ENCODE data around the gene MRTFA.
"Not testable (repeated sequence)": the region's sequence is repeated elsewhere in the genome, so short reads cannot be mapped to it uniquely, and the experiment has no call there.

Gene MRTFA

GRCh38 chr22:40636380-40637182 is at the start of gene MRTFA:
Gene MRTFA (minus strand): TSS chr22:40636719.
- H3K4me3 ChIP-seq (ENCODE audit: low read depth in 1 of 2, low read length in 2 of 2), result peak within 1 kb of the TSS; percentile 86 to 90
- peak within 1 kb of the TSS; percentile 94 for H3K27ac ChIP-seq (ENCODE audit: low read length)
- no peaks in the 10 kb centered on the region for H3K27me3 ChIP-seq (ENCODE audit: low read depth, low read length)
- no peaks in the 10 kb centered on the region for H3K9me3 ChIP-seq (ENCODE audit: control insufficient read depth in 1 of 2, low read length in 2 of 2)
- H3K36me3 ChIP-seq (ENCODE audit: control insufficient read depth in 1 of 2, insufficient read depth in 2 of 2, low read length in 2 of 2), result no peaks in the 10 kb centered on the region
- H3K4me1 ChIP-seq (ENCODE audit: control insufficient read depth in 1 of 2, insufficient read depth in 2 of 2, low read length in 2 of 2), result peaks cover 0 to 21% of the 10 kb centered on the region in 2 donors

DNA sequence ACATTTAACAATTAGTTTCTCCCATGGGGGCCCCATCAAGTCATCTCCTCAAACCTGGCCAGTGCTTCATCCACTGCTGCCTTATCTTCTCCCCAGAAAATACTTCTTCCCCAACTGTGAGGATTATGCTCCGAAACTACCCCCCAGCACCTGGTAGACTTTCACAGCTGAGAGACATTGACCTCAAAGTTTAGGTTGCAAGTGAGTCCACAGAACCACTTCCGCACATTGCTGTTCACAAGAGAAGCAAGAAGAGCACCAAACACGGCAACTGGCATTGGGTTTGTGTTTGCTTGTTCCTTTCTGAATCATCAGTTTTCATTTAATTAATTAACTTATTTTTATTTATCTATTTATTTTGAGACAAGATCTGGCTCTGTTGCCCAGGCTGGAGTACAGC is 48.9 kb upstream of the MRTFA start:
- no peaks in the 10 kb centered on the region for H3K36me3 ChIP-seq (ENCODE audit: control insufficient read depth in 1 of 2, insufficient read depth in 2 of 2, low read length in 2 of 2)
- no peak overlapping the region for H3K27ac ChIP-seq (ENCODE audit: low read length)
- no peak overlapping the region for H3K4me3 ChIP-seq (ENCODE audit: low read depth in 1 of 2, low read length in 2 of 2)
- no peaks in the 10 kb centered on the region for H3K9me3 ChIP-seq (ENCODE audit: control insufficient read depth in 1 of 2, low read length in 2 of 2)
- H3K27me3 ChIP-seq (ENCODE audit: low read depth, low read length), result peaks cover 3% of the 10 kb centered on the region
- peaks cover 0 to 4% of the 10 kb centered on the region in 2 donors for H3K4me1 ChIP-seq (ENCODE audit: control insufficient read depth in 1 of 2, insufficient read depth in 2 of 2, low read length in 2 of 2)

- H3K4me3 ChIP-seq (ENCODE audit: low read depth in 1 of 2, low read length in 2 of 2), result no peak overlapping the region
Observed at GRCh38 chr22:40684728-40685127, 48.2 kb upstream of the MRTFA start.

DNA sequence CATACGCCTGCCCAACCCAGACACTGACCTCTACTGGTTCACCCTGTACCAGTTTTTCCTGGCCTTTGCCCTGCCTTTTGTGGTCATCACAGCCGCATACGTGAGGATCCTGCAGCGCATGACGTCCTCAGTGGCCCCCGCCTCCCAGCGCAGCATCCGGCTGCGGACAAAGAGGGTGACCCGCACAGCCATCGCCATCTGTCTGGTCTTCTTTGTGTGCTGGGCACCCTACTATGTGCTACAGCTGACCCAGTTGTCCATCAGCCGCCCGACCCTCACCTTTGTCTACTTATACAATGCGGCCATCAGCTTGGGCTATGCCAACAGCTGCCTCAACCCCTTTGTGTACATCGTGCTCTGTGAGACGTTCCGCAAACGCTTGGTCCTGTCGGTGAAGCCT is 44.9 kb upstream of the MRTFA start:
- Histone ChIP-seq H3K27ac (ENCODE audit: low read length) (no peak overlapping the region), H3K4me1 (ENCODE audit: control insufficient read depth in 1 of 2, insufficient read depth in 2 of 2, low read length in 2 of 2) (peaks cover 0 to 21% of the 10 kb centered on the region in 2 donors), H3K36me3 (ENCODE audit: control insufficient read depth in 1 of 2, insufficient read depth in 2 of 2, low read length in 2 of 2) (no peaks in the 10 kb centered on the region), H3K9me3 (ENCODE audit: control insufficient read depth in 1 of 2, low read length in 2 of 2) (no peaks in the 10 kb centered on the region), H3K4me3 (ENCODE audit: low read depth in 1 of 2, low read length in 2 of 2) (no peak overlapping the region), H3K27me3 (ENCODE audit: low read depth, low read length) (peaks cover 16% of the 10 kb centered on the region)

More at GRCh38 chr22:40684728-40685127, 48.2 kb upstream of the MRTFA start:
- Histone ChIP-seq H3K4me1 (ENCODE audit: control insufficient read depth in 1 of 2, insufficient read depth in 2 of 2, low read length in 2 of 2) (peaks cover 0 to 10% of the 10 kb centered on the region in 2 donors), H3K27me3 (ENCODE audit: low read depth, low read length) (peaks cover 5% of the 10 kb centered on the region), H3K27ac (ENCODE audit: low read length) (no peak overlapping the region), H3K9me3 (ENCODE audit: control insufficient read depth in 1 of 2, low read length in 2 of 2) (no peaks in the 10 kb centered on the region), H3K36me3 (ENCODE audit: control insufficient read depth in 1 of 2, insufficient read depth in 2 of 2, low read length in 2 of 2) (no peaks in the 10 kb centered on the region)

GRCh38 chr22:40680819-40681183 is 44.3 kb upstream of the MRTFA start:
- H3K4me3 ChIP-seq (ENCODE audit: low read depth in 1 of 2, low read length in 2 of 2), result no peak overlapping the region
- H3K27me3 ChIP-seq (ENCODE audit: low read depth, low read length), result peaks cover 16% of the 10 kb centered on the region
- no peaks in the 10 kb centered on the region for H3K36me3 ChIP-seq (ENCODE audit: control insufficient read depth in 1 of 2, insufficient read depth in 2 of 2, low read length in 2 of 2)
- peaks cover 0 to 21% of the 10 kb centered on the region in 2 donors for H3K4me1 ChIP-seq (ENCODE audit: control insufficient read depth in 1 of 2, insufficient read depth in 2 of 2, low read length in 2 of 2)
- no peaks in the 10 kb centered on the region for H3K9me3 ChIP-seq (ENCODE audit: control insufficient read depth in 1 of 2, low read length in 2 of 2)
- no peak overlapping the region for H3K27ac ChIP-seq (ENCODE audit: low read length)

DNA sequence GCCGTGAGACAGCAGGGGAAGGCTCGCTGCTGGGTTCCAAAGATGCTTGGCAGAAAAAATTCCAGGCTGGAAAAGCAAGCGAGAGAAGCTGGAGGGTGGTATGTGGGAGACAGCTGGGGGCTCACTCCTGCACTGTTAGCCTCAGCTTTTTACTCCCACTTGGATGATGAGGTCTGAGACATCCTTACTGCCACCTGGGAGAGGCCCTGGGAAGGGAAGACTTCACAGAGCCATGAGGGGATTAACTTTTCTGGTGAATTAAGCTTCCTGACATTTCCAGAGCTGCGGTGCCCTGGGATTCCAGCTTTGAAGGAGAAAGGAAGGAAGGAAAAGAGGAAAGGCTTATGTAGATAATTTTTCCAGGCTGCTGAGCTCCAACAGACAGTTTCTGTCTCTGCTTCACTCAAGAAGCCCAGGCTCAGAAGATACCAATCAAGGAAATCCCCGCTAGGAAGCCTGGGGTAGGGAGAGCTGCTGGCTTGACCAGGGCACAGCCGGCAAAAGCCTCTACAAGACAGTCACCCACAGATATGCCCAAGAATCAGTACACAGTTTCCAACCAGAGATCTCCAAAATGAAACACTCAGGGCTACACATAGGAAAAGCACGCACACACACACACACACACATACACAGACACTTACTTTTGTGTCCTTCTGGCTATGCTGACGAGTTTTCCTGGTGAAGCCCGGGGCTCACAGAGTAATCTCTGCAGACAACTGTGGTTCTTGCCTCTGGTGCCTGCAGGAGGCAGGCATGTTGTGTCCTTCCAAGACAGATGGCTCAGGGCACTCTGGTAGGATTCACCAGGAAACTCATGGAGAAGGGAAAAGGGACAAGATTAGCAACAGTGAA is 43.7 kb upstream of the MRTFA start:
- Histone ChIP-seq H3K9me3 (ENCODE audit: control insufficient read depth in 1 of 2, low read length in 2 of 2) (no peaks in the 10 kb centered on the region), H3K27me3 (ENCODE audit: low read depth, low read length) (peaks cover 16% of the 10 kb centered on the region), H3K4me3 (ENCODE audit: low read depth in 1 of 2, low read length in 2 of 2) (no peak overlapping the region), H3K36me3 (ENCODE audit: control insufficient read depth in 1 of 2, insufficient read depth in 2 of 2, low read length in 2 of 2) (no peaks in the 10 kb centered on the region), H3K27ac (ENCODE audit: low read length) (no peak overlapping the region), H3K4me1 (ENCODE audit: control insufficient read depth in 1 of 2, insufficient read depth in 2 of 2, low read length in 2 of 2) (peaks cover 0 to 21% of the 10 kb centered on the region in 2 donors)

- H3K27ac ChIP-seq (ENCODE audit: low read length), result no peak within 1 kb of the TSS
- H3K9me3 ChIP-seq (ENCODE audit: control insufficient read depth in 1 of 2, low read length in 2 of 2), result no peaks in the 10 kb centered on the region
Observed at GRCh38 chr22:40679249-40679963, 42.9 kb upstream of the MRTFA start, which contains the start of gene MCHR1. Gene MCHR1 (plus strand): TSS chr22:40679484. CDS start chr22:40679653, 169 bp downstream.

DNA sequence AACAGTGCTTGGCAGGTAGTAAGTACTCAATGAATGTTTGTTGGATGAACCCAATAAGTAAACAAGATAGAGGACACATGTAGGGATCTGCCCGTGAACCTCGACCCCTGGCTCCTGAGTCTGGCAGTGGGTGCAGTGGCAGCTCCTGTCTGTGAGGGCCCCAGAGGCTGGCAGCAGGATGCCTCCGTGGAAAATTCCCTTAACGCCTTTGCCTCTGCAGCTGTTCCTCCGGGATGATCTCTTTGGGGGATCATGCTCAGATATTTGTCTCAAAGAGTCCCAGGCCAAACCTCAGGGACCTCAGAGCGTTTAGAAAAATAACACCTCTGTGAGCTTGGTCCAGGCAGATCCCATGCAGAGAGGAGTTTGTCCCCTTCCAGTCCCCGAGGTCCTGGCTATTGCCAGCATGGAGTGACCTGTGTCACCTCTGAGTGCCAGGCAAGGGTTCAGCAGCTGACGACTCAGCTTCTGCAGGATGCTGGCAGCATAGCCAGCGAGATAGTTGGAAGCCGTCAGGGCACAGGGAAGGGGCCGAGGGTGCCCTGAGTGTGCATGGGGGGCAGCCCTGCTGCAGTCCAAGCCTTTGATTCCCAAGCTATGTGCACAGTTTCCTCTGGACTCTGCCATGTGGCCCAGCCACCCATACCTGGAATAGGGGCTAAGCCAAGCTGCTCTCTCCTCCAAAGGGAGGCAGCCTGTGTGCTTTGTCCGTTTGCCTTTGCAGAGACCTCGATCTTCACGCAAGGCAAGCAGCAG is 42.2 kb upstream of the MRTFA start:
- no peaks in the 10 kb centered on the region for H3K36me3 ChIP-seq (ENCODE audit: control insufficient read depth in 1 of 2, insufficient read depth in 2 of 2, low read length in 2 of 2)
- H3K4me1 ChIP-seq (ENCODE audit: control insufficient read depth in 1 of 2, insufficient read depth in 2 of 2, low read length in 2 of 2), result peaks cover 0 to 21% of the 10 kb centered on the region in 2 donors
- peaks cover 16% of the 10 kb centered on the region for H3K27me3 ChIP-seq (ENCODE audit: low read depth, low read length)
- H3K4me3 ChIP-seq (ENCODE audit: low read depth in 1 of 2, low read length in 2 of 2), result peak overlapping the region; percentile 26 to 61
- H3K27ac ChIP-seq (ENCODE audit: low read length), result no peak overlapping the region
- H3K9me3 ChIP-seq (ENCODE audit: control insufficient read depth in 1 of 2, low read length in 2 of 2), result no peaks in the 10 kb centered on the region

More at GRCh38 chr22:40679249-40679963, 42.9 kb upstream of the MRTFA start, which contains the start of gene MCHR1:
- no peaks in the 10 kb centered on the region for H3K36me3 ChIP-seq (ENCODE audit: control insufficient read depth in 1 of 2, insufficient read depth in 2 of 2, low read length in 2 of 2)
- H3K27me3 ChIP-seq (ENCODE audit: low read depth, low read length), result peaks cover 16% of the 10 kb centered on the region
- peaks cover 0 to 21% of the 10 kb centered on the region in 2 donors for H3K4me1 ChIP-seq (ENCODE audit: control insufficient read depth in 1 of 2, insufficient read depth in 2 of 2, low read length in 2 of 2)
- peak within 1 kb of the TSS; percentile 26 to 61 for H3K4me3 ChIP-seq (ENCODE audit: low read depth in 1 of 2, low read length in 2 of 2)

DNA sequence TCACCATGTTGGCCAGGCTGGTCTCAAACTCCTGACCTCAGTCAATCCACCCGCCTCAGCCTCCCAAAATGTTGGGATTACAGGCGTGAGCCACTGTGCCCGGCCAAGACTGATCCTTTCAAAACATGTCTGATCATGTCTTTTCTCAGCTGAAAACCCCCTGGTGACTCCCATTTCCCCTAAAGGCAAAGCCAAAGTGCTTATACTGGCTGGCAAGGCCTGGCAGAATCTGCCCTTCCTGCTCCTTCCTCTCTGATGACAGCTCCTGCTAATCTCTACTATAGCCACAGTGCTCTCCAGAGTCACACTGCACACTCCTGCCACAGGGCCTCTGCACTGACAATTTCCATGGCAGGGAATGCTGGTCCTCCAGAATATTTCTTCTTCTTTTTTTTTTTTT is 40.1 kb upstream of the MRTFA start:
- H3K27ac ChIP-seq (ENCODE audit: low read length), result no peak overlapping the region
- H3K4me1 ChIP-seq (ENCODE audit: control insufficient read depth in 1 of 2, insufficient read depth in 2 of 2, low read length in 2 of 2), result peaks cover 0 to 17% of the 10 kb centered on the region in 2 donors
- no peaks in the 10 kb centered on the region for H3K36me3 ChIP-seq (ENCODE audit: control insufficient read depth in 1 of 2, insufficient read depth in 2 of 2, low read length in 2 of 2)
- H3K4me3 ChIP-seq (ENCODE audit: low read depth in 1 of 2, low read length in 2 of 2), result no peak overlapping the region
- H3K9me3 ChIP-seq (ENCODE audit: control insufficient read depth in 1 of 2, low read length in 2 of 2), result no peaks in the 10 kb centered on the region
- peaks cover 13% of the 10 kb centered on the region for H3K27me3 ChIP-seq (ENCODE audit: low read depth, low read length)

DNA sequence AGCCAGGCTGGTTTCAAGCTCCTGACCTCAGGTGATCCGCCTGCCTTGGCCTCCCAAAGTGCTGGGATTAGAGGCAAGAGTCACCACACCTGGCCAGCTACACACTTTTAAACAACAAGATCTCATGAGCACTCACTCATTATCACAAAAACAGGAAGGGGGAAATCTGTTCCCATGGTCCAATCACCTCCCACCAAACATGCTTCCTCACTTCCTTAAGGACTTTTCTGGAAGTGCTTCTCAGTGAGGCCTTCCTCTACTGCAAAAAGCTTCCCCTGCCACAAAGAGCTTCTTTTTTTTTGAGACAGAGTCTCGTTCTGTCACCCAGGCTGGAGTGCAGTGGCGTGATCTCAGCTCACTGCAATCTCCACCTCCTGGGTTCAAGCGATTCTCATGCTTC is 39.6 kb upstream of the MRTFA start:
- H3K36me3 ChIP-seq (ENCODE audit: control insufficient read depth in 1 of 2, insufficient read depth in 2 of 2, low read length in 2 of 2); H3K9me3 ChIP-seq (ENCODE audit: control insufficient read depth in 1 of 2, low read length in 2 of 2); H3K4me3 ChIP-seq (ENCODE audit: low read depth in 1 of 2, low read length in 2 of 2); H3K27ac ChIP-seq (ENCODE audit: low read length): not testable (repeated sequence)
- peaks cover 13% of the 10 kb centered on the region for H3K27me3 ChIP-seq (ENCODE audit: low read depth, low read length)
- peaks cover 0 to 17% of the 10 kb centered on the region in 2 donors for H3K4me1 ChIP-seq (ENCODE audit: control insufficient read depth in 1 of 2, insufficient read depth in 2 of 2, low read length in 2 of 2)

Measured in muscle layer of duodenum (tissue), 2 donors.